ENCODE measurements around the gene GLOD5. TPM values are rescaled to one million over a fixed set of nuclear protein-coding genes. Genes with fewer than 3 reads are reported as not detected.

The GLOD5 gene
- total RNA-seq, 1 experiment from 2014 or later: not detected

DNA sequence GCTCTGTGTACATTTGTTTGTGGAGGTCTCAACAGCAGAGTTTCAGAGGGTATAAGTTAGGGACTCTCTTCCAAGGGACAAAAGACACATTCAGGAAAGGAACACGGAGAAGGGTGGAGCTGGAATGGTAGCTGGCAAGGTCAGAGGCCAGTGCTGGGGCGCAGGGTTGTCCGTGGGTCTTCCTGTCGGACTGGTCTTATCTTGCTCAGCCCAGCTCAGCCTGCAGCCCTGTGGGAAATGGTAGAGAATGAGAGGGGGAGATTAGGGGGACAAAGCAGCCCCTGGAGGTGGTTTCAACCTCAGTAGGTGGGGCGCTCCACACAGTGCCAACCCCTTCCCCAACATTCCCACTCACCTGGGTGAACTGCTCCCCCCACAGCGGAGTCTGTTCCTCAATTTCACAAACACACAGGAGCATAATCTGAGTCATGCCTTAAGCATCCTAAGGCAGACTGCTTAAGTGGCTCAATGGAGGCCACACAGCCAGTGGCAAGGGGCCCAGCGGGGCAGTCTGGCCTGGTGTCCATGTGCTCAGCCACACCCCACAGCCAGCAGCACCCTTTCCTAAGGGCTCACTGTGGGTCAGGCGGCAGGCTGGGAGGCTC is 33.5 kb downstream of the GLOD5 start:
- H3K27ac Mint-ChIP-seq: no peak overlapping the region; a peak in 1 of 7 replicates
- no CpG with 5 or more reads among the region's 8 CpGs for WGBS (ENCODE audit: extremely low coverage, insufficient read length, low lambda C conversion rate)
- H2AK5ac ChIP-seq (ENCODE audit: insufficient read length, low read length): no peak overlapping the region
- H3K23me2 ChIP-seq (ENCODE audit: insufficient read length, low read depth, low read length, poor library complexity, severe bottlenecking): no peaks in the 10 kb centered on the region
- no peak overlapping the region for H3K56ac ChIP-seq (ENCODE audit: insufficient read length, low read depth, low read length)
- H3K9me3 Mint-ChIP-seq: peaks cover 65 to 68% of the 10 kb centered on the region in 2 experiments
- no peak for DNase-seq
- no peak overlapping the region for H2BK20ac ChIP-seq (ENCODE audit: low read depth, low read length, poor library complexity, severe bottlenecking)
- no peak overlapping the region for H3K23ac ChIP-seq (ENCODE audit: insufficient read length, low read depth, low read length)
- H3K18ac ChIP-seq (ENCODE audit: insufficient read length, low read depth, low read length): no peak overlapping the region
- H3K4me3 Mint-ChIP-seq: no peak overlapping the region
- no peak overlapping the region for H3K4me2 ChIP-seq (ENCODE audit: insufficient read depth, insufficient read length, low read length)
- no peak overlapping the region for H2BK5ac ChIP-seq (ENCODE audit: insufficient read length, low read length)
- no peaks in the 10 kb centered on the region for H4K20me1 ChIP-seq (ENCODE audit: control insufficient read depth, insufficient read depth, insufficient read length)
- H3T11ph ChIP-seq (ENCODE audit: low read length): no peak overlapping the region
- no peak overlapping the region for H3K14ac ChIP-seq (ENCODE audit: insufficient read depth, low read length)
- no peaks in the 10 kb centered on the region for H3K79me1 ChIP-seq (ENCODE audit: insufficient read depth, low read depth, low read length, poor library complexity, severe bottlenecking)
- H3K27me3 Mint-ChIP-seq (ENCODE audit: low read depth): peaks cover 2% of the 10 kb centered on the region; the same call in 1 of the 2 replicates
- no peaks in the 10 kb centered on the region for H3K4me1 Mint-ChIP-seq
- TF ChIP-seq, protein P1, sequence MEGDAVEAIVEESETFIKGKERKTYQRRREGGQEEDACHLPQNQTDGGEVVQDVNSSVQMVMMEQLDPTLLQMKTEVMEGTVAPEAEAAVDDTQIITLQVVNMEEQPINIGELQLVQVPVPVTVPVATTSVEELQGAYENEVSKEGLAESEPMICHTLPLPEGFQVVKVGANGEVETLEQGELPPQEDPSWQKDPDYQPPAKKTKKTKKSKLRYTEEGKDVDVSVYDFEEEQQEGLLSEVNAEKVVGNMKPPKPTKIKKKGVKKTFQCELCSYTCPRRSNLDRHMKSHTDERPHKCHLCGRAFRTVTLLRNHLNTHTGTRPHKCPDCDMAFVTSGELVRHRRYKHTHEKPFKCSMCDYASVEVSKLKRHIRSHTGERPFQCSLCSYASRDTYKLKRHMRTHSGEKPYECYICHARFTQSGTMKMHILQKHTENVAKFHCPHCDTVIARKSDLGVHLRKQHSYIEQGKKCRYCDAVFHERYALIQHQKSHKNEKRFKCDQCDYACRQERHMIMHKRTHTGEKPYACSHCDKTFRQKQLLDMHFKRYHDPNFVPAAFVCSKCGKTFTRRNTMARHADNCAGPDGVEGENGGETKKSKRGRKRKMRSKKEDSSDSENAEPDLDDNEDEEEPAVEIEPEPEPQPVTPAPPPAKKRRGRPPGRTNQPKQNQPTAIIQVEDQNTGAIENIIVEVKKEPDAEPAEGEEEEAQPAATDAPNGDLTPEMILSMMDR (conservative IDR thresholded peaks at IDR 0.05): no peak
- no peak overlapping the region for H2AFZ ChIP-seq (ENCODE audit: low read length)
- H4K91ac ChIP-seq (ENCODE audit: insufficient read length, low read depth, low read length): no peak overlapping the region
- H3K9me3 ChIP-seq (ENCODE audit: control insufficient read depth, low read depth, low read length): peaks cover 10% of the 10 kb centered on the region
- H3K36me3 Mint-ChIP-seq (ENCODE audit: insufficient read depth in 1 of 3, low read depth in 3 of 3): peaks cover 0 to 7% (median 4%) of the 10 kb centered on the region in 3 experiments; a peak in 5 of 7 replicates
- H3K4ac ChIP-seq (ENCODE audit: low read depth, low read length): no peak overlapping the region
- H3K9ac ChIP-seq (ENCODE audit: extremely low read depth, insufficient read length, low read length): no peak overlapping the region
- no peaks in the 10 kb centered on the region for H3K27me3 ChIP-seq (ENCODE audit: insufficient read depth, low read length)
- no peak overlapping the region for H2BK120ac ChIP-seq (ENCODE audit: low read depth, low read length, poor library complexity, severe bottlenecking)
- H4K5ac ChIP-seq (ENCODE audit: insufficient read length, low read depth, low read length): no peak overlapping the region
- no peak overlapping the region for H4K8ac ChIP-seq (replicated peaks; ENCODE audit: insufficient read length, low read depth, low read length)
- H3K27ac ChIP-seq (ENCODE audit: insufficient read length, low read depth, low read length): no peak overlapping the region
- no peak overlapping the region for H2BK15ac ChIP-seq (ENCODE audit: low read depth, low read length)
- H2BK12ac ChIP-seq (ENCODE audit: insufficient read length, low read depth, low read length): no peak overlapping the region
- H3K4me1 ChIP-seq (ENCODE audit: insufficient read depth, low read length): no peaks in the 10 kb centered on the region
- H3K79me2 ChIP-seq (ENCODE audit: insufficient read depth, low read length): no peaks in the 10 kb centered on the region

Data from H9 (cell line).